ENCODE measurements around the gene TMPRSS13.

DNA sequence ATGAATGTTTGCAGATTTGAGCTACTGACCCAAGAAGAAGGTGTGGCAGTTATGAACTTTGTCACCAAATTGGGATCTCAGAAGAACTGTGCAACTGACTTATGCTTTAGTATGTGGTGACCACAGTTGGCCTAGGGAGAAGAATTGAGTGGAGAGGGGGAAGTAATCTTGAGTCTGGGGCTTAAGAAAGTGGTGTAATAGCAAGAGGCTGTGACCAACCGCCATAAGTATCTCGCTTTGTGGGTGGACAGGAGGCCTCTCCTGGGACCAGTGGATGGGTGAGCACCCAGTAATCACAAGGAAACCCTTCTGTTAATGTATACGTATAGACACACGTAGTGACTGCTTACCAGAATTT lies 44.3 kb upstream of the TMPRSS13 start:
- TF ChIP-seq CTCF (IDR thresholded peaks at IDR 0.05) (no peak), POLR2A (IDR thresholded peaks at IDR 0.05) (no peak)

All from transverse colon (tissue), 3 donors.